SK-N-MC (cell line): Measurements from ENCODE around the gene PIGV.

Source experiments
- EZH2 ChIP-seq: fragments of 200-600 bp; sonication (generic); IDR thresholded peaks from one replicate; pipeline ENCODE4 v1.6.1; 2017; ENCODE audit warnings: antibody characterized with exemption
- FOXP2 ChIP-seq: optimal IDR thresholded peaks from 2 replicates; pipeline ENCODE3; 2011; ENCODE audit warnings: mild to moderate bottlenecking, moderate library complexity; ENCODE audit not compliant: insufficient read depth; ENCODE audit errors: extremely low read length, control extremely low read depth

- TF ChIP-seq EZH2: no peak
- TF ChIP-seq FOXP2: no peak
Measured at GRCh38 chr1:26839339-26839722, 51.6 kb downstream of the PIGV start.
